GM12878 (cell line): ENCODE results near the gene HOXD13. TPM values are rescaled to one million over a fixed set of nuclear protein-coding genes. Genes with fewer than 3 reads are reported as not detected.

Source experiments
- ATAC-seq: fragments of 200-7000 bp; cut with Tn5 transposase; 3 replicates; pipeline ENCODE4 v1.9.1; 2020; ENCODE audit warnings: mild to moderate bottlenecking, moderate library complexity
- BruUV-seq: library from RNA; stranded (reverse); fragments of 400-500 nt; replicated peaks from 2 replicates; lab custom pipeline; 2021; lab: Mats Ljungman, UMichigan
- CTCF ChIA-PET: fragments of 300-600 bp; sonication (Branson Sonifier 250); formaldehyde crosslinking; extraction: SDS; loops from one replicate; lab custom pipeline; 2021; ENCODE audit warnings: inconsistent platforms; lab: Yijun Ruan, JAX
- POLR2A ChIA-PET: fragments of 350-600 bp; formaldehyde crosslinking; extraction: SDS; loops from one replicate; lab custom pipeline; 2021; ENCODE audit warnings: inconsistent platforms; lab: Charles Lee
- RAD21 ChIA-PET: fragments of 300-600 bp; sonication (Branson Sonifier 250); formaldehyde crosslinking; loops from one replicate; lab custom pipeline; 2023; ENCODE audit warnings: antibody characterized with exemption; ENCODE audit not compliant: unreplicated experiment; lab: Charles Lee
- SMC1A ChIA-PET: fragments of 300-600 bp; sonication (Branson Sonifier 250); formaldehyde crosslinking; loops from one replicate; lab custom pipeline; 2023; ENCODE audit not compliant: unreplicated experiment, uncharacterized antibody; lab: Charles Lee
- DNase-seq: peaks from one replicate; pipeline ENCODE4 v3.0.0-alpha.2; 2011; ENCODE audit warnings: low read depth, low spot score
- FAIRE-seq: peaks from 3 replicates; lab custom pipeline; 2011; peaks lifted over from hg19 to GRCh38; lab: Jason Lieb, UNC
- H2AFZ ChIP-seq: 2 replicates; pipeline ENCODE4 v1.6.0; 2011; ENCODE audit warnings: low read depth, low read length, control low read depth; ENCODE audit not compliant: control insufficient read depth
- H3K27ac ChIP-seq: 2 replicates; pipeline ENCODE4 v1.5.1; 2011; ENCODE audit warnings: control low read depth; ENCODE audit not compliant: control insufficient read depth, insufficient read depth
- H3K27me3 ChIP-seq, 2 experiments: replicated peaks in 1 of 2; 2 replicates each; pipeline versions ENCODE4 v1.6.0 to v1.6.1; 2011; ENCODE audit warnings: low read length in 1 of 2; ENCODE audit not compliant: control insufficient read depth in 2 of 2, insufficient read depth in 2 of 2
- H3K36me3 ChIP-seq, 2 experiments: 2 replicates each; pipeline ENCODE4 v1.5.1; 2011; ENCODE audit warnings: low read length in 1 of 2; ENCODE audit not compliant: control insufficient read depth in 2 of 2, insufficient read depth in 2 of 2
- H3K4me1 ChIP-seq: 2 replicates; pipeline ENCODE4 v1.6.1; 2011; ENCODE audit warnings: mild to moderate bottlenecking, low read length, moderate library complexity, mixed read lengths; ENCODE audit not compliant: control insufficient read depth, insufficient read depth
- H3K4me2 ChIP-seq: 2 replicates; pipeline ENCODE4 v1.6.0; 2011; ENCODE audit warnings: control low read depth; ENCODE audit not compliant: control insufficient read depth, insufficient read depth
- H3K4me3 ChIP-seq: fragments of 200-600 bp; sonication (generic); 2 replicates; pipeline ENCODE4 v1.5.1; 2016
- H3K79me2 ChIP-seq: 2 replicates; pipeline ENCODE4 v1.6.0; 2011; ENCODE audit warnings: low read length; ENCODE audit not compliant: control insufficient read depth, insufficient read depth
- H3K9ac ChIP-seq: 2 replicates; pipeline ENCODE4 v1.8.0; 2011; ENCODE audit warnings: low read length, control low read depth, mixed read lengths; ENCODE audit not compliant: control insufficient read depth, insufficient read depth
- H3K9me3 ChIP-seq: replicated peaks from 3 replicates; pipeline ENCODE4 v1.5.1; 2011; ENCODE audit warnings: mild to moderate bottlenecking, low read length; ENCODE audit not compliant: control insufficient read depth, insufficient read depth
- H4K20me1 ChIP-seq: 2 replicates; pipeline ENCODE4 v1.6.0; 2011; ENCODE audit not compliant: control insufficient read depth, insufficient read depth
- ASH2L ChIP-seq: fragments of 300-600, 200-600 bp; sonication (generic); IDR thresholded peaks from 2 replicates; pipeline ENCODE4 v1.6.1; 2017; ENCODE audit warnings: low read depth, mild to moderate bottlenecking, borderline replicate concordance
- CEBPB ChIP-seq, 2 experiments: fragments of 150-350 bp in 1 of 2; IDR thresholded peaks; 2 replicates each; pipeline ENCODE4 v1.6.1; 2012 to 2014; ENCODE audit warnings: low read depth in 2 of 2, low read length in 2 of 2, borderline replicate concordance in 1 of 2, inconsistent platforms in 1 of 2
- SPI1 ChIP-seq: IDR thresholded peaks from 2 replicates; pipeline ENCODE4 v1.6.1; 2011; ENCODE audit warnings: low read depth, mild to moderate bottlenecking, low read length, moderate library complexity, borderline replicate concordance; ENCODE audit not compliant: insufficient read depth
- SREBF1 ChIP-seq: IDR thresholded peaks from 2 replicates; pipeline ENCODE4 v1.6.1; 2012; ENCODE audit warnings: mild to moderate bottlenecking, low read length
- STAT3 ChIP-seq: IDR thresholded peaks from 2 replicates; pipeline ENCODE4 v1.6.1; 2011; ENCODE audit warnings: low read depth, low read length, improper control_type of control experiment
- ZBTB40 ChIP-seq: fragments of 450-650 bp; IDR thresholded peaks from 2 replicates; pipeline ENCODE4 v1.6.1; 2016; ENCODE audit warnings: mild to moderate bottlenecking, moderate library complexity, borderline replicate concordance
- WGBS: methylation state at CpG from one replicate; pipeline ENCODE4 v1.1.6; 2016; ENCODE audit warnings: low lambda C conversion rate; ENCODE audit not compliant: insufficient replicate concordance, insufficient coverage; ENCODE audit errors: missing lambda C conversion rate; 5-methylcytosine and 5-hydroxymethylcytosine counted together
- in situ Hi-C: fragments of 300-500 bp; cut with MboI; formaldehyde crosslinking; loops from 9 replicates; pipeline ENCODE4 v1.14.3; 2018; ENCODE audit warnings: mixed read lengths
- intact Hi-C: fragments of 100-400 bp; cut with micrococcal nuclease; formaldehyde crosslinking; loops from one replicate; pipeline ENCODE4 v1.14.2; 2022; ENCODE audit not compliant: unreplicated experiment
- polyA plus RNA-seq, 11 experiments: library from polyadenylated mRNA; depleted of rRNA in 4 of 11; unstranded in 6 of 11; stranded (reverse) in 5 of 11; fragments of >200 nt; fragmentation: Nextera tagmentation in 4 of 11; fragmentation: Illumina TruSeq in 1 of 11; extraction: Ambion mirVana in 4 of 11; extraction: Trizol in 1 of 11; gene quantifications; 1 replicate in 1 of 11; 2 replicates in 10 of 11; pipeline versions ENCODE4 v1.2.1 to v1.2.3, GENCODE V29; 2011 to 2016; ENCODE audit warnings: inconsistent platforms in 2 of 11, missing spikeins in 2 of 11, low read depth in 1 of 11
- total RNA-seq, 4 experiments: library from RNA; depleted of rRNA in 3 of 4; stranded (reverse); fragments of >200 nt in 3 of 4; fragmentation: Illumina TruSeq in 1 of 4; extraction: Trizol in 1 of 4; gene quantifications; 2 replicates each; pipeline versions ENCODE4 v1.2.1 to v1.2.3, GENCODE V29; 2013 to 2021
- TF ChIP-seq, protein P1 (sequence below): IDR thresholded peaks from 2 replicates; pipeline ENCODE4 v1.6.1; 2011; ENCODE audit warnings: mild to moderate bottlenecking, low read depth, low read length, moderate library complexity; ENCODE audit not compliant: insufficient replicate concordance
- TF ChIP-seq, protein P2 (sequence below): fragments of 150-350 bp; IDR thresholded peaks from 2 replicates; pipeline ENCODE4 v1.6.1; 2016; ENCODE audit warnings: low read depth, low read length

HOXD13 gene
- total and polyA plus RNA-seq, 10 of the 15 experiments (the other 5 are each of a cell fraction or from before 2014, with no cell fraction given) = not detected

DNA sequence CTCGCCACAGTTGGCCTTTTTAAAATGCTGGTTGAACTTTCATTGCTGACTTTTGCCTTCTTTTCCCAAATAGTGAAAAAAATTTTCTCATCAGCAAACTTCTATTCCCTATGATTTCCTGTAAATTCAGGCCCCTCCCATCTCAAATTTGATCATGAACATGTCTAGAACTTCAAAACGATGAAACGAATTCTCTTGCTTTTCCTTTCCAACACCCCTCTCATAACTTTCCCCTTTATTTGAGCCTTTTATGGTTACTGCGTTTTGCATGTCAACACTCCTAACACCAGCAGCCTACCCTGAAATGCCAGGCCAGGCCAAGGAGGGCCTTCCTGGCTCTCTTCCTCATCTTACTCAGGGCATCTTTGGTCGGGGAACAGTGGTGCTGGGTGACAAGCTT lies 1.7 kb upstream of the HOXD13 start (continued):
- TF ChIP-seq ZBTB40 = no peak
- TF ChIP-seq, protein P1, sequence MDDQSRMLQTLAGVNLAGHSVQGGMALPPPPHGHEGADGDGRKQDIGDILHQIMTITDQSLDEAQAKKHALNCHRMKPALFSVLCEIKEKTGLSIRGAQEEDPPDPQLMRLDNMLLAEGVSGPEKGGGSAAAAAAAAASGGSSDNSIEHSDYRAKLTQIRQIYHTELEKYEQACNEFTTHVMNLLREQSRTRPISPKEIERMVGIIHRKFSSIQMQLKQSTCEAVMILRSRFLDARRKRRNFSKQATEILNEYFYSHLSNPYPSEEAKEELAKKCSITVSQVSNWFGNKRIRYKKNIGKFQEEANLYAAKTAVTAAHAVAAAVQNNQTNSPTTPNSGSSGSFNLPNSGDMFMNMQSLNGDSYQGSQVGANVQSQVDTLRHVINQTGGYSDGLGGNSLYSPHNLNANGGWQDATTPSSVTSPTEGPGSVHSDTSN = no peak
- no peak for TF ChIP-seq ASH2L
- TF ChIP-seq, all 136 proteins: peak for 0

- TF ChIP-seq CEBPB (IDR thresholded peaks at IDR 0.05; ENCODE audit: borderline replicate concordance in 1 of 2, low read depth in 2 of 2, low read length in 2 of 2) (no peak), SREBF1 (no peak), SPI1 (no peak), STAT3 (no peak)
- TF ChIP-seq, protein P2, sequence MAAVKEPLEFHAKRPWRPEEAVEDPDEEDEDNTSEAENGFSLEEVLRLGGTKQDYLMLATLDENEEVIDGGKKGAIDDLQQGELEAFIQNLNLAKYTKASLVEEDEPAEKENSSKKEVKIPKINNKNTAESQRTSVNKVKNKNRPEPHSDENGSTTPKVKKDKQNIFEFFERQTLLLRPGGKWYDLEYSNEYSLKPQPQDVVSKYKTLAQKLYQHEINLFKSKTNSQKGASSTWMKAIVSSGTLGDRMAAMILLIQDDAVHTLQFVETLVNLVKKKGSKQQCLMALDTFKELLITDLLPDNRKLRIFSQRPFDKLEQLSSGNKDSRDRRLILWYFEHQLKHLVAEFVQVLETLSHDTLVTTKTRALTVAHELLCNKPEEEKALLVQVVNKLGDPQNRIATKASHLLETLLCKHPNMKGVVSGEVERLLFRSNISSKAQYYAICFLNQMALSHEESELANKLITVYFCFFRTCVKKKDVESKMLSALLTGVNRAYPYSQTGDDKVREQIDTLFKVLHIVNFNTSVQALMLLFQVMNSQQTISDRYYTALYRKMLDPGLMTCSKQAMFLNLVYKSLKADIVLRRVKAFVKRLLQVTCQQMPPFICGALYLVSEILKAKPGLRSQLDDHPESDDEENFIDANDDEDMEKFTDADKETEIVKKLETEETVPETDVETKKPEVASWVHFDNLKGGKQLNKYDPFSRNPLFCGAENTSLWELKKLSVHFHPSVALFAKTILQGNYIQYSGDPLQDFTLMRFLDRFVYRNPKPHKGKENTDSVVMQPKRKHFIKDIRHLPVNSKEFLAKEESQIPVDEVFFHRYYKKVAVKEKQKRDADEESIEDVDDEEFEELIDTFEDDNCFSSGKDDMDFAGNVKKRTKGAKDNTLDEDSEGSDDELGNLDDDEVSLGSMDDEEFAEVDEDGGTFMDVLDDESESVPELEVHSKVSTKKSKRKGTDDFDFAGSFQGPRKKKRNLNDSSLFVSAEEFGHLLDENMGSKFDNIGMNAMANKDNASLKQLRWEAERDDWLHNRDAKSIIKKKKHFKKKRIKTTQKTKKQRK = no peak
- 42% methylated on average over 31 of the region's 31 CpGs for WGBS
- Histone ChIP-seq H3K27me3 (peaks cover 9 to 30% of the 10 kb centered on the region in 2 experiments), H3K27ac (no peak overlapping the region), H4K20me1 (no peaks in the 10 kb centered on the region), H2AFZ (no peak overlapping the region), H3K4me3 (no peak overlapping the region), H3K9me3 (no peaks in the 10 kb centered on the region), H3K9ac (no peak overlapping the region), H3K79me2 (no peaks in the 10 kb centered on the region), H3K36me3 (no peaks in the 10 kb centered on the region), H3K4me2 (no peak overlapping the region), H3K4me1 (no peaks in the 10 kb centered on the region)
- in situ Hi-C loops = no loop called here
- intact Hi-C loops = no loop called here
- CTCF ChIA-PET = interaction anchor here (0.7 kb wide), 1 partner anchor 964 kb away, joined by 3 read pairs; no protein-coding TSS in a partner anchor
- no TSS peak for BruUV-seq
- no peak for ATAC-seq
- POLR2A ChIA-PET = no interaction called here
- no peak for FAIRE-seq
- DNase-seq = no peak
- RAD21 ChIA-PET = no interaction called here
- SMC1A ChIA-PET = interaction anchor here (0.7 kb wide), 1 partner anchor 459 kb away, joined by 3 read pairs; no protein-coding TSS in a partner anchor
These were observed 927 bp upstream of the HOXD13 start for GRCh38 chr2:176091329-176092258.
